Peyer's patch (tissue), 4 donors: ENCODE data around the gene TBXT.

Source experiments
- CTCF ChIP-seq, 6 experiments: fragments of 450-650 bp in 4 of 6; fragments of 200-600 bp in 2 of 6; sonication (generic) in 1 of 6; IDR thresholded peaks; one replicate each; pipeline ENCODE4 v1.5.1; 2017 to 2019; ENCODE audit warnings: antibody characterized with exemption in 6 of 6, mild to moderate bottlenecking in 3 of 6, moderate library complexity in 1 of 6
- POLR2A ChIP-seq, 2 donors: fragments of 450-650 bp; IDR thresholded peaks; one replicate each; pipeline ENCODE4 v1.5.1; 2017; ENCODE audit warnings: antibody characterized with exemption in 2 of 2, mild to moderate bottlenecking in 2 of 2, moderate library complexity in 2 of 2

- TF ChIP-seq CTCF (IDR thresholded peaks at IDR 0.05) (no peak), POLR2A (IDR thresholded peaks at IDR 0.05) (no peak)
Observed at GRCh38 chr6:166169549-166170421, 2.1 kb upstream of the TBXT start.
